ENCODE measurements around the gene ARHGAP12.
"Not testable (repeated sequence)": the region's sequence is repeated elsewhere in the genome, so short reads cannot be mapped to it uniquely, and the experiment has no call there.

The ARHGAP12 gene

GRCh38 chr10:31928549-31929260, at the start of gene ARHGAP12:
TSS of gene ARHGAP12 (minus strand) at chr10:31928831. CDS start at chr10:31908855, 19,976 bp downstream.
- peak; percentile 93 for DNase-seq

- no peak for DNase-seq
Observed at GRCh38 chr10:31978156-31978483, 49.5 kb upstream of the ARHGAP12 start.

GRCh38 chr10:31977440-31978155, 49.0 kb upstream of the ARHGAP12 start:
- no peak for DNase-seq

GRCh38 chr10:31975157-31975765, 46.6 kb upstream of the ARHGAP12 start:
- DNase-seq: no peak

GRCh38 chr10:31974434-31975124, 45.9 kb upstream of the ARHGAP12 start:
- no peak for DNase-seq

- no peak for DNase-seq
Observed at GRCh38 chr10:31972519-31973041, 43.9 kb upstream of the ARHGAP12 start.

GRCh38 chr10:31969847-31970246, 41.2 kb upstream of the ARHGAP12 start:
- DNase-seq: not testable (repeated sequence)

- DNase-seq: no peak
Observed at GRCh38 chr10:31963589-31963980, 35.0 kb upstream of the ARHGAP12 start.

- DNase-seq: no peak
Observed at GRCh38 chr10:31962826-31963588, 34.4 kb upstream of the ARHGAP12 start.

GRCh38 chr10:31961277-31962074, 32.8 kb upstream of the ARHGAP12 start:
- no peak for DNase-seq

GRCh38 chr10:31959461-31960173, 31.0 kb upstream of the ARHGAP12 start:
- no peak for DNase-seq

- DNase-seq: no peak
Observed at GRCh38 chr10:31958856-31959255, 30.2 kb upstream of the ARHGAP12 start.

GRCh38 chr10:31956200-31956946, 27.7 kb upstream of the ARHGAP12 start:
- no peak for DNase-seq

GRCh38 chr10:31954410-31955191, 26.0 kb upstream of the ARHGAP12 start:
- DNase-seq: no peak

GRCh38 chr10:31953480-31953879, 24.8 kb upstream of the ARHGAP12 start:
- DNase-seq: no peak

GRCh38 chr10:31953080-31953479, 24.4 kb upstream of the ARHGAP12 start:
- no peak for DNase-seq

GRCh38 chr10:31952066-31952465, 23.4 kb upstream of the ARHGAP12 start:
- no peak for DNase-seq

- DNase-seq: no peak
Observed at GRCh38 chr10:31949266-31949665, 20.6 kb upstream of the ARHGAP12 start.

- DNase-seq: no peak
Observed at GRCh38 chr10:31948021-31948420, 19.4 kb upstream of the ARHGAP12 start.

All from activated CD4-positive, CD25-positive, alpha-beta regulatory T cell treated with anti-CD3 and anti-CD28 coated beads, Interleukin-2, amount 50 U/mL, for 72 hours (primary cell).